BE2C (cell line): Measurements from ENCODE around the gene SMOC1.
A peak's percentile ranks its signal among the peaks of the same experiment; 100 is the strongest.

ENCODE experiments used
- DNase-seq: peaks from one replicate; pipeline ENCODE4 v3.0.0-alpha.2; 2020
- H3K27me3 ChIP-seq: fragments of 250-450 bp; sonication (Bioruptor Pico); 2 replicates; pipeline ENCODE4 v1.5.1; 2020; ENCODE audit warnings: mild to moderate bottlenecking
- H3K36me3 ChIP-seq: fragments of 250-450 bp; sonication (Bioruptor Pico); 2 replicates; pipeline ENCODE4 v1.5.1; 2020; ENCODE audit warnings: mild to moderate bottlenecking
- H3K4me1 ChIP-seq: fragments of 250-450 bp; sonication (Bioruptor Pico); 2 replicates; pipeline ENCODE4 v1.5.1; 2020
- H3K4me3 ChIP-seq: 2 replicates; pipeline ENCODE4 v1.5.1; 2011; ENCODE audit warnings: low read depth, low read length
- H3K9me3 ChIP-seq: fragments of 250-450 bp; sonication (Bioruptor Pico); 2 replicates; pipeline ENCODE4 v1.5.1; 2020
- CTCF ChIP-seq: IDR thresholded peaks from 2 replicates; pipeline ENCODE4 v1.5.1; 2012; ENCODE audit warnings: mild to moderate bottlenecking, low read depth, low read length

The SMOC1 gene

GRCh38 chr14:70064136-70064865 is 185.1 kb downstream of the SMOC1 start:
- no peak for DNase-seq
- no peak for TF ChIP-seq CTCF

GRCh38 chr14:70067810-70068209 is 188.6 kb downstream of the SMOC1 start:
- H3K36me3 ChIP-seq = no peaks in the 10 kb centered on the region
- H3K4me3 ChIP-seq = no peak overlapping the region
- DNase-seq = no peak
- no peak for TF ChIP-seq CTCF
- H3K4me1 ChIP-seq = no peaks in the 10 kb centered on the region
- peaks cover 15% of the 10 kb centered on the region for H3K27me3 ChIP-seq
- no peaks in the 10 kb centered on the region for H3K9me3 ChIP-seq

More at GRCh38 chr14:70064136-70064865, 185.1 kb downstream of the SMOC1 start:
- Histone ChIP-seq H3K4me1 (no peaks in the 10 kb centered on the region), H3K27me3 (peaks cover 18% of the 10 kb centered on the region), H3K9me3 (no peaks in the 10 kb centered on the region), H3K4me3 (no peak overlapping the region), H3K36me3 (no peaks in the 10 kb centered on the region)

- Histone ChIP-seq H3K36me3 (no peaks in the 10 kb centered on the region), H3K9me3 (no peaks in the 10 kb centered on the region), H3K4me1 (no peaks in the 10 kb centered on the region), H3K4me3 (no peak overlapping the region), H3K27me3 (peaks cover 4% of the 10 kb centered on the region; the same call in 1 of the 2 replicates)
- TF ChIP-seq CTCF = no peak
- DNase-seq = no peak
These were observed 190.0 kb downstream of the SMOC1 start for GRCh38 chr14:70069186-70069585.

GRCh38 chr14:70073924-70074566 is 194.8 kb downstream of the SMOC1 start:
- DNase-seq = peak; percentile 75
- Histone ChIP-seq H3K27me3 (no peaks in the 10 kb centered on the region; the same call in 1 of the 2 replicates), H3K36me3 (no peaks in the 10 kb centered on the region), H3K4me3 (no peak overlapping the region), H3K9me3 (no peaks in the 10 kb centered on the region), H3K4me1 (no peaks in the 10 kb centered on the region)
- TF ChIP-seq CTCF = peak; percentile 97

GRCh38 chr14:70077005-70077404 is 197.8 kb downstream of the SMOC1 start:
- H3K4me3 ChIP-seq = no peak overlapping the region
- H3K27me3 ChIP-seq = no peaks in the 10 kb centered on the region; the same call in 1 of the 2 replicates
- no peaks in the 10 kb centered on the region for H3K4me1 ChIP-seq
- H3K9me3 ChIP-seq = no peaks in the 10 kb centered on the region
- no peaks in the 10 kb centered on the region for H3K36me3 ChIP-seq
- DNase-seq = no peak
- TF ChIP-seq CTCF = no peak

- DNase-seq = no peak
- TF ChIP-seq CTCF = no peak
- no peaks in the 10 kb centered on the region for H3K9me3 ChIP-seq
- no peaks in the 10 kb centered on the region for H3K27me3 ChIP-seq
- H3K4me1 ChIP-seq = no peaks in the 10 kb centered on the region
- no peak overlapping the region for H3K4me3 ChIP-seq
- H3K36me3 ChIP-seq = no peaks in the 10 kb centered on the region
These were observed 198.5 kb downstream of the SMOC1 start for GRCh38 chr14:70077720-70078119.
